Testis (tissue), 3 donors: ENCODE measurements around the gene TFAP2A. TPM values are rescaled to one million over a fixed set of nuclear protein-coding genes. Genes with fewer than 3 reads are reported as not detected.

Source experiments
- DNase-seq: peaks from one replicate; pipeline ENCODE4 v3.0.0-alpha.2; 2019
- H3K27ac ChIP-seq, 2 donors: fragments of 200-600 bp; sonication (generic); one replicate each; pipeline ENCODE4 v1.5.1; 2019
- H3K27me3 ChIP-seq: fragments of 200-600 bp; sonication (generic); one replicate; pipeline ENCODE4 v1.5.1; 2019
- H3K36me3 ChIP-seq: fragments of 200-600 bp; sonication (generic); one replicate; pipeline ENCODE4 v1.5.1; 2017; ENCODE audit warnings: low read depth; ENCODE audit errors: missing control alignments
- H3K4me1 ChIP-seq: fragments of 200-600 bp; sonication (generic); one replicate; pipeline ENCODE4 v1.5.1; 2019
- H3K4me3 ChIP-seq, 2 donors: fragments of 200-600 bp; sonication (generic); one replicate each; pipeline ENCODE4 v1.5.1; 2017 to 2019
- H3K9me3 ChIP-seq: fragments of 200-600 bp; sonication (generic); one replicate; pipeline ENCODE4 v1.5.1; 2017
- CTCF ChIP-seq, 3 experiments: fragments of 450-650 bp in 2 of 3; fragments of 200-600 bp in 1 of 3; sonication (generic) in 1 of 3; IDR thresholded peaks; one replicate each; pipeline ENCODE4 v1.5.1; 2016 to 2019; ENCODE audit warnings: antibody characterized with exemption in 3 of 3, mild to moderate bottlenecking in 2 of 3, moderate library complexity in 1 of 3
- POLR2A ChIP-seq: fragments of 450-650 bp; IDR thresholded peaks from one replicate; pipeline ENCODE4 v1.6.1; 2017; ENCODE audit warnings: antibody characterized with exemption, mild to moderate bottlenecking, moderate library complexity
- WGBS, 2 donors: methylation state at CpG; one replicate each; pipeline ENCODE4 v1.1.5; 2018; 5-methylcytosine and 5-hydroxymethylcytosine counted together
- intact Hi-C: fragments of 100-400 bp; cut with DNase I; formaldehyde crosslinking; loops from one replicate; pipeline ENCODE4 v1.15.1; 2023; ENCODE audit warnings: low total_unique reads
- polyA plus RNA-seq: library from polyadenylated mRNA; stranded (reverse); fragments of 350-450 nt; fragmentation: Illumina TruSeq; extraction: RNeasy Lipid Tissue Mini Kit (QIAGEN cat#74804); gene quantifications from one replicate; pipeline ENCODE4 v1.2.3, GENCODE V29; 2014; ENCODE audit warnings: low read depth, low replicate concordance; ENCODE audit not compliant: insufficient read depth
- total RNA-seq, 2 donors: library from RNA; depleted of rRNA; stranded (reverse); fragments of >200 nt; gene quantifications; one replicate each; pipeline ENCODE4 v1.2.3, GENCODE V29; 2016

Gene TFAP2A
- total and polyA plus RNA-seq, 3 donors from 2014 or later: 2.7 to 4.8 (median 3.3) TPM

DNA sequence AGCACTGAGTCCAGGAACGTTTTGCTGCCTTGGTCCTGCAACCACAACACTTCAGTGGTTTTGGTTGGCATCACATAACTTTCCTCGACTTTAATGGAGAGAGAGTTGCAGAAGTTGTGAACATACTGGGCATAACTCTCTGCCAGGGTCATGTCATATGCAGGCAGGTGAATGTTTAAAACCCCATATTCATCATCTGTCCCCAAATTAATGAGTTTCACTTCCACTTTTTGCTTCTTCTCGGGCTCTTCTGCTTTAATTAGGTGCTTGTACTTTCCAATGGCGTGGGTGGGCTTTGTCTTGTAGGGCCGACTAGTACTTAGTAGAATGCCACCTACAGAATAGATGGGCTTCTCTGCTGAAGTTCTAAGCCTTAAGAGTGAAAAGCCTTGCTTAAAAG is 45.2 kb upstream of the TFAP2A start:
- Histone ChIP-seq H3K27ac (no peak overlapping the region), H3K27me3 (no peaks in the 10 kb centered on the region), H3K9me3 (no peaks in the 10 kb centered on the region), H3K4me1 (no peaks in the 10 kb centered on the region), H3K36me3 (no peaks in the 10 kb centered on the region), H3K4me3 (no peak overlapping the region)
- no peak for DNase-seq
- intact Hi-C loops: no loop called here
- 77 to 80% methylated on average over 5 of the region's 5 CpGs for WGBS, 2 donors
- no peak for TF ChIP-seq CTCF (IDR thresholded peaks at IDR 0.05)
- no peak for TF ChIP-seq POLR2A

DNA sequence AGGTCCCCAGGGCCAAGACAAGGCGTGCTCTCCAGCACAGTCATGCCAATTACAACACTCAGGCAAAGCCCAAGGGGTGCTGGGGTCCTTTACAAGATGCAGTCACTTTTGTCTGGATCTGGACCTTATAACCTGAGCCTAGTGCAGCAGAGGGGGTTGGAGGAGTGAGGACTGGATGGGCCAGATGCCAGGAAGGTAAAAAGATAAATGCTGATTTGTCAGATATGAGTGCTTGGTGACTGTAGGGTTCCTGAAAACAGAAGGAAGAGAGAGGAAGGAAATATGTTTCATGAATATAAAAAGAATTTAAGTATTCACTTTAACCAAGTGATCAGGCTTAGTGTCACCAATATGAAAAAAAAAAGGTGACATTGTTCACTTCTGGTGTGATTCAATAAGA is 43.4 kb upstream of the TFAP2A start:
- no peaks in the 10 kb centered on the region for H3K27me3 ChIP-seq
- no peak for TF ChIP-seq CTCF (IDR thresholded peaks at IDR 0.05)
- no peak for TF ChIP-seq POLR2A
- H3K27ac ChIP-seq: no peak overlapping the region
- intact Hi-C loops: no loop called here
- no peak overlapping the region for H3K4me3 ChIP-seq
- H3K36me3 ChIP-seq: no peaks in the 10 kb centered on the region
- DNase-seq: no peak
- 78 to 85% methylated on average over 1 of the region's 1 CpG for WGBS, 2 donors
- no peaks in the 10 kb centered on the region for H3K9me3 ChIP-seq
- no peaks in the 10 kb centered on the region for H3K4me1 ChIP-seq

DNA sequence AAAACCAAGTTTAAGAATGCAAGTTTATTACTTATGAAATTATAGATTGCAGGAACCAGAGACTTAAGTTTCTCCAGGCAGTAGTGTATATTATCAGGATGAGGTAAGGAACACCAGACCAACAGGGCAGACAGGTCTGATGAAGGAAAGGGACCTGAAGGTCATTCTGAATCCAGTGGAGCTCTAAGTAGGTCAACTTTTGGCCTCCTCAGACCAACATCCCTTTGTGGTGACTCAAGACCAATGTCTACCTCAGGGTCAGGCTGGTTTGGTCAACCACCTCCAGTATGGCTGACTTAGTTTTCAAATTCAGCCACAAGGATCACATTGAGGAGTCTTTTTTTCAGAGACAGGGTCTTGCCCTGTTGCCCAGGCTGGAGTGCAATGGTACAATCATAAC is 38.7 kb upstream of the TFAP2A start:
- no peak for DNase-seq
- no peak overlapping the region for H3K4me3 ChIP-seq
- no peaks in the 10 kb centered on the region for H3K27me3 ChIP-seq
- H3K36me3 ChIP-seq: no peaks in the 10 kb centered on the region
- no peak for TF ChIP-seq POLR2A
- TF ChIP-seq CTCF (IDR thresholded peaks at IDR 0.05): no peak
- H3K27ac ChIP-seq: no peak overlapping the region
- intact Hi-C loops: no loop called here
- H3K9me3 ChIP-seq: no peaks in the 10 kb centered on the region
- H3K4me1 ChIP-seq: no peaks in the 10 kb centered on the region

DNA sequence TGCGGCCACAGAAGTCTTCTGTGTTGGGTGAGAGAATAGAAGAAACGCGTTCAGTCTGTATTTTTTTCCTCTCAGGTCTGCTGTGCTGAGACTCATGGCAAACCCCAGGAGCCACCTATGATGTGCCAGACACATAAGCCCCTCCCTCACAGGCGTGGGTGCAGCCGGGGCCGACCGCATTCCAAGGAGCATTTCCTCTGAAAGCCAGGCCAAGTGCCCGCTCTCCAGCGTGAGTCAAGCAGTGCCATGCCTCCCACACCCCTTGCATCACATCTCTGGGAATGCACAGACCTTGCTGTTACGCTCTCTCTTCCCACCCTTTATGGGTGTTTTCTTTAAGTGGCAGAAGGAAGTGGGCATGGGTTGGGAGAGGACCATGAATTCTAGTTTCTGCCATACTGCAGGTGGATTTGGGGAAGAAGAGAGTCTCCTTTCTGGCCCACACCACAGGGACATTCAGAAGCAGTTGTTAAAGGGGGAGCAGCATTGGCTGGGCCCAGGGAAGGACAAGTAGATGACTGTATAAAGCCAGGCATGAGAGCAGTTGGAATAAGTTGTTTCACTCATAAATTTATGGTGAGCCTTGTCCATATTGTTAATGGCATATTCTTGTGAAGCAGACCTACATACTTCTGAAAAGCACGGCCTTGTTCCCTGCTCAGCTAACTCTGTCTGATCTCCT is 37.1 kb upstream of the TFAP2A start:
- TF ChIP-seq POLR2A: no peak
- no peak for TF ChIP-seq CTCF (IDR thresholded peaks at IDR 0.05)
- Histone ChIP-seq H3K27me3 (no peaks in the 10 kb centered on the region), H3K9me3 (no peaks in the 10 kb centered on the region), H3K36me3 (no peaks in the 10 kb centered on the region), H3K4me1 (no peaks in the 10 kb centered on the region), H3K4me3 (no peak overlapping the region), H3K27ac (no peak overlapping the region)
- peak; percentile 35 for DNase-seq
- intact Hi-C loops: no loop called here
- WGBS, 2 donors: 39 to 61% methylated on average over 9 to 11 of the region's 11 CpGs

DNA sequence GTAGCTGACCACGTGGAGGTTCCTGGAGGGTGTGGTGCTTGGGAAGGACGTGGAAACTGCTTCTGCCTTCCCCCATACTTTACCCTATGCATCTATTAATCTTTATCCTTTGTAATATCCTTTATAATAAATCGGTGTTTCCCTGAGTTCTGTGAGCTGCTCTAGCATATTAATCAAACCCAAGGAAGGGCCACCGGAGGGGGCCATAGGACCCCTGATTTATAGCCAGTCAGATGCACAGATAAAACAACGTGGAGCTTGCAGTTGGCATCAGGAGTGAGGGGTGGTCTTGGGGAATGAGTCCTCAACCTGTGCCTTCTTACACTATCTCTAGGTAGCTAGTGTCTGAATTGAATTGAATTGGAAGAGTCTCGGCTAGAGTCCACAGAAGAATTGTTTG is 36.5 kb upstream of the TFAP2A start:
- H3K36me3 ChIP-seq: no peaks in the 10 kb centered on the region
- intact Hi-C loops: no loop called here
- H3K27ac ChIP-seq: no peak overlapping the region
- WGBS, 2 donors: 59 to 69% methylated on average over 6 of the region's 6 CpGs
- DNase-seq: no peak
- no peaks in the 10 kb centered on the region for H3K27me3 ChIP-seq
- no peaks in the 10 kb centered on the region for H3K9me3 ChIP-seq
- no peaks in the 10 kb centered on the region for H3K4me1 ChIP-seq
- H3K4me3 ChIP-seq: no peak overlapping the region
- no peak for TF ChIP-seq POLR2A
- no peak for TF ChIP-seq CTCF (IDR thresholded peaks at IDR 0.05)
